Myocyte (in vitro differentiated cells): ENCODE results near the gene C1orf159. TPM values are rescaled to one million over a fixed set of nuclear protein-coding genes. Genes with fewer than 3 reads are reported as not detected.
"Not testable (repeated sequence)": the region's sequence is repeated elsewhere in the genome, so short reads cannot be mapped to it uniquely, and the experiment has no call there.

Source experiments
- DNase-seq: peaks from one replicate; pipeline ENCODE4 v3.0.0-alpha.2; 2012; ENCODE audit warnings: low read depth
- polyA plus RNA-seq: library from polyadenylated mRNA; unstranded; fragments of >200 nt; gene quantifications from one replicate; pipeline ENCODE4 v1.2.1, GENCODE V29; 2012; ENCODE audit warnings: missing spikeins
- total RNA-seq: library from RNA; depleted of rRNA; stranded (reverse); fragments of >200 nt; gene quantifications from 2 replicates; pipeline ENCODE4 v1.2.3, GENCODE V29; 2014

C1orf159 gene
- total RNA-seq = 10.0 and 11.7 TPM in 2 replicates
- polyA plus RNA-seq = 7.3 TPM

DNA sequence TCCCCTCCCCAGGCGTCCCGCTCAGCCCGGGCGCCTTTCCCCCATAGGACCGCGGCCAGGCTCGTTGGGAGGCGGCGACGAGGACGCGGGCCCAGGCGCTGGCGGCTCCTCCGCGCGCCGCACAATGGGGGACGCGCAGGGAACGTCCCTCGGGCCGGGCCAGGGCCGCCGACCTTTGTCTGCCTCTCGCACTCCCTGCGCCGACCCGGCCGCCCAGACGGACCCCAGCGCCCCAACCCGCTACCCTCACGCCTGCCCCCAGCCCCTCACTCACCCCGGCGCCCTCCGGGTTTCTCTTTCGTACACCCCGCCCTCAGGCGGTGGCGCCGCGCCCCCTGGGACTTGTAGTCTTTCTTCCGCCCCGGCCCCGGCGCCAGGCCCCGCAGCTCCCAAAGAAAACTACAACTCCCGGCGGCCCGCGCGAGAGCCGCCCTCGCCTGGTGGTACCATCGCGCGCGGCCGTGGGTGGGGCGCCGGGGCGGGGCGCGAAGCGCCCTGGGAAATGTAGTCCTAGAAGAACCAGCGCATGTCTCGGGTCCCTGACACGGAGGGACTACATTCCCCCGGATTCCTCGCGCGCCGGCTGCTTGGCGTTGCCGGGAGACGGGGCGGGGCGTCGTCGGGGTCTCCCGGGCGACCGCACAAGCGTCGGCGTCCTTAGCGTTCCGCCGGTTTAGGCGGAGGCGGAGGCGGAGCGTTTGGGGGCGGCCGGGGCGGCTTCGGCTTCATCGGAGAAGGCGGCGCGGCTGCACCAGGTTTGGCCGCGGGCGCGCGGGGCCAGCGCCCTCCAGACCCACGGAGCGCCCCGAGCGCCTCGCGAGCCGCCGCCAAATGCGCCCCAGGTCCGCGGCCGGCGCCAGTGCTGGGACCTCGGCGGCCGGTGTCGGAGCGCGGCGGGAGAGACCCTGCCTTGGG lies at the start of gene C1orf159:
Gene C1orf159, minus strand, starts transcription at position 304 of the 915 bp plus-strand sequence. CDS start 24,546 bp downstream, outside the sequence.
- peak; percentile 99 for DNase-seq

DNA sequence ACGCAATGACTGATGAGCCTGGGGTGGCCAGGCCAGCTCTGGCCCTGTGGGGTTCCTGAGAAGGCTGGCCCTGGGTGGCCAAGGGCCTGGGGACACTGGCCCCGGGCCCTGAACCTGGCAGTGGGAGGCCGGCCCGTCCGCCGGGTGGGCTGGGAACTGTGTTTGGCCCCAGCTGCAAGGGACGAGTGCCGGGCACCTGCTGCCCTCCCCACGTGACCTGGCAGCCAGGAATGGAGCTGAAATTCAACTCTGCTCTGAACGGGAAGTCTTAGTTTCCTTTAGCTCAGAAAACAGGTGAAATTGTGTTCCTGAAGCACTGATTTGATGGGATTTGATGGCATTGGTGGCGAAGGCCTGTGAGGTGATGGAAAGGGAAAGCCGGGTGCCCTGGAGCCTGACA lies 49.6 kb upstream of the C1orf159 start:
- DNase-seq = no peak

DNA sequence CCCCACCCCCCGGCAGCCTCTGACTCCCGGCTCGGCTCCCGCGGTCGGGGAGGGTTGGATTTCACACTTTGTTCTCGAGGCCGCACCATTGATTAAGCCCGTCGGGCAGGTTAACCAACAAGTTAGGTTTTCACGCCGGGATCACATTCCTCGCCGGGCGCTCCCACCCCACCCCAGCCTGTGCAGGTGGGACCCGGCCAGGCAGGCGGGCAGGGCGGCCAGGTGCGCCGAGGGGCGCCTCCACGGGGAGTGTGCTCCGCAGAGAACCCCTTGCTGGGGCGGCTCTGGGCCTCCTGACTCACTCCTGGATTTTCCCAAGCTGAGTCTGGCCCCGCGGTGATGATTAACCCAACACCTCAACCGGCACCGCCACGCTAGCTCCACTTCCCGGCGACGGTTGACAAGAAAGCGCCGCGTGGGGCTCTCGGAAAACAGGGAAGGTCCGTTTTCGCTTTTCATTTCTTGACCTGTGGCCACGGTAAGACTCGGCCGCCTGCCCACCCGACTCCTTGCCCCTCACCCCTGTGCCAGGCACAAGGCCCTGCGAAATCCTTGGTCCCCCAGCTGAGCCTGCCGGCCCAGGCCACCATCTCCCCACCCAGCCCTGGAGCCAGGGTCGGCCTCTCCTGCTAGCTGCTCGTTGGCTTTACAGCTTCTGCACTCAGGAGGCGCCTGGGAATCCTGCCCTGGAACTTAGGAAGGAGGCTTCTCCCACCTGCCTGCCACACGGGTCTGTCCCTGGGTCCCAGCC lies 49.0 kb upstream of the C1orf159 start:
- DNase-seq = no peak

- no peak for DNase-seq
Measured at GRCh38 chr1:1164361-1164700, 48.4 kb upstream of the C1orf159 start.

DNA sequence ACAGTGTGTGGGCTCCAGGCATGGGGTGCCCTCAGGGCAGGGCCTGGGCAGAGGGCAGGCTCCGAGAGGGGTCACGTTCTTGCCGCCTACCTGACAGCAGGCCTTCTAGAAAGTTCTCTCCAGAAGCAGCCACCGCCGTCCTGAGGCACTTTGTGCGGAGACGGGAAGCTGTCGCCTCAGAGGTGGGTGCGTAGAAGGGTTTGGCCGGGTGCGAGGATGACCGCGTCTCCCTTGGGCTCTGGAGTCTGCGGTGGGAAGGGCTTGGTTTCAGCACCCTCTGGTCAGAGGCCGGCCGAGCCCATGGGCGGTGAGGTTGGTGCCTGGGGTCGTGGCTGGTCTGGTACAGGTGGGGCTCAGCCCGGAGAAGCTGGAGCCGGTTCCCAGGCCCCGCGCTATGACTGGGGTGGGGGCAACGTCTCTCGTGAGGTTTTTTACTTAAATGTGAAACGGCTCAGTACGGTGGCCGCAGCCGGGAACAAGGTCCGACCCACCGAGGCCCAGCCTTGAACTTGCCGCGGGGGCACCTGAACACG lies 47.7 kb upstream of the C1orf159 start:
- DNase-seq = no peak

GRCh38 chr1:1162597-1163537 lies 47.0 kb upstream of the C1orf159 start:
- no peak for DNase-seq

DNA sequence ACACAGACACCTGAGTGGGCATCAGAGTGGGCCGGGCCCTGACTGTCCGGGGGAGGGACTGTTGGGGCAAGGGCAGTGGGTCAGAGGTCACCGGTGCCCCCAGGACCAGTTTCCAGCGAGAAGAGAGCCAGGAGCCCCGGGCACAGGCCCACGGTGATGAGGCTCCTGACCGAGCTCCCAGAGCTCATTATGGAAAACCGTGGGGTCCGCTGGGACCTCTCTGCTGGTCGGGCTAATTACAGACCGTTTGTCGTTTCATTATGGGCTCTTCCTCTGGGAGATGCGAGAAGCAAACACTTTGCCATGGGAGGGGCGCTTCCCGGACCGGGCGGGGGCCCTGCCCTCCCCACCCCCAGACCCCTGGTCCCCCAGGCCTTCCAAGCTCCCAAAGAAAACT lies 45.8 kb upstream of the C1orf159 start:
- DNase-seq = no peak

- DNase-seq = no peak
Measured at GRCh38 chr1:1161078-1161682, 45.3 kb upstream of the C1orf159 start.

DNA sequence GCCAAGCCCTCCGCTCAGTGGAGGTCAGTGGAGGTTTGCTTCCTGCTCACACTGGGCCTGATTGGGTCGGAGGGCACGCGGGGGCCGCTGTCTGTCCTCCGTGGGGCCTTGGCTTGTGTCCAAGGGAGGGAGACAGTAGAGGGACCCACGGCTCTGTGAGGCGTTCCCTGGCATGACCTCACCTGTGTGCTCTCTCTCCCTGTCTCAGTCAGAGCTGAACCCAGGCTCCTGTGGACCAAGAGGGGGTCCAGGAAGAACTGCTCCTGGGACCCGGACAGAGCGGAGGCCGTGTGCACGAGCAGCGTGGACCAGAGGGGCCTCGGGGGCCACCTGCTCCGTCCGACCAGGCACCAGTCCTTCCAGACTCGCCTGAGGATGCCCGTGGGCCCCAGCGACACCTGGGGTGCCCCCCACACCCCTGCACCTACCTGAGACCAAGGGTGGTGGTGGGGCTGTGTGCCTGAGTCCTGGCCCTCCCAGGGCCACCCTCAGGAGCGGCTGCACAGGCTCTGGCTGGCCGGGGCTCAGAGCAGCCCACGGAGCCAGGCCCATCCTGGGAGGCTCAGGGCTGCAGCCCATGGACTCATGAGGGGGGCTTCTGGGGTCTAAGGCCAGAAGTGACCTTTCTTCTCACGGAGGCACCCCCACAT lies 44.5 kb upstream of the C1orf159 start:
- DNase-seq = no peak

GRCh38 chr1:1157914-1158710 lies 42.2 kb upstream of the C1orf159 start:
- DNase-seq = peak; percentile 19

DNA sequence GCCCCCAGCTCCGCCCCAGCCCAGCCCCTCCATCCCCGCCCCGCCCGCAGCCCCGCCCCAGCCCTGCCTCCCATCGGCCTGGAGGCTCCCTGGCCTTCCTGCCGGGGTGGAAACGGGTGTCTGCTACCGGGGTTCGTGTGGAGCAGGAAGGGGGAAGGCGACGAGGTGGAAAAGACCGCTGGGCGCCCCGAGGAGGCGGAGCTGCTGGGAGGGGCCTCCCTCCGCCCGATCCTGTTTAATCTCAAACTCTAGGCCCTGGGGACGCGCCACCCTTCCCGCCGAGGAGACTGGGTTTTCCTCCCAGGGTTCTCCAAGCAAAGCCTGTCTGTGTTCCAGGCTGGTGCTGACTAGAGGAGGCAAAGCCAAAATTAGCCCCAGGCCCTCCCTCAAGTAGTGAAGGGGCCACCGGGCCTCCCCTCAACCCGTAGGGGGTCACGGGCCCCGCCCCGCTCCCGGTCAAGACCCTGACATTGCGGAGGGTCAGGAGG lies 41.6 kb upstream of the C1orf159 start:
- peak; percentile 69 for DNase-seq

DNA sequence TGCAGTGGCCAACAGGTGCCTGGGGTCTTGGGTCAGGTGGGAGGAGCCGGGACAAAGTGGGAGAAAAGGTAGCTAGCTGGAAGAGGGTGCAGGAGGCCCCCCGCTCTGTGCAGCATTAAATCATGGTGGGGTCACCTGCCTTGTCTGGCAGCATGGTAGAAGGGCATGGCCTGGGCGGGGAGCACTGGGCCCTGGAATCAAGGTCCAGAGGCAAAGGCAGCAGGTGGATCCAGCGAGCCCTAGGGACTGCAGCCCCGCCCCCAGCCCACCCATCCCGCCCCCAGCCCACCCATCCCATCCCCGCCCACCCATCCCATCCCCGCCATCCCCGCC lies 41.1 kb upstream of the C1orf159 start:
- no peak for DNase-seq

- DNase-seq = peak; percentile 55
Measured at GRCh38 chr1:1156140-1157032, 40.5 kb upstream of the C1orf159 start.

DNA sequence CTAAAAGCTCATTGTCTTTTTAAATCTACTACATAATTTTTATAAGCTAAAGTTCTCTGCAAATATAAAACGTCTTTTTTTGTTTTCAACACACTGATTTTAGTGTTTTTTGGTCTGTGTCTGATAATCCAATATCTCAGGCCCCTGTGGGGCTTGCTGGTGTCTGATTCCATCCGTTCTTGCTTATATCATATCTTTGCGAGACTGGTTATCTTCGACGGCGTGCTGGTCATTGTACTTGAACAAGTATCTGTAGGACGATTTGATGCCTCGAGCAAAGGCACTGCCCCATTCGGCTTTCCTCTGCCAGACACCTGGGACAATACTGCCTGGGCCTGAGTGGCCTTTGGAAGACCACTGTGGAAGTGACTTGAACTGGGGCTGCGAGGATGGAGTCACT lies 39.4 kb upstream of the C1orf159 start:
- no peak for DNase-seq

- DNase-seq = peak; percentile 52
Measured at GRCh38 chr1:1153874-1154273, 38.0 kb upstream of the C1orf159 start.

GRCh38 chr1:1153215-1153614 lies 37.3 kb upstream of the C1orf159 start:
- not testable (repeated sequence) for DNase-seq

- not testable (repeated sequence) for DNase-seq
Measured at GRCh38 chr1:1152431-1152830, 36.5 kb upstream of the C1orf159 start.

DNA sequence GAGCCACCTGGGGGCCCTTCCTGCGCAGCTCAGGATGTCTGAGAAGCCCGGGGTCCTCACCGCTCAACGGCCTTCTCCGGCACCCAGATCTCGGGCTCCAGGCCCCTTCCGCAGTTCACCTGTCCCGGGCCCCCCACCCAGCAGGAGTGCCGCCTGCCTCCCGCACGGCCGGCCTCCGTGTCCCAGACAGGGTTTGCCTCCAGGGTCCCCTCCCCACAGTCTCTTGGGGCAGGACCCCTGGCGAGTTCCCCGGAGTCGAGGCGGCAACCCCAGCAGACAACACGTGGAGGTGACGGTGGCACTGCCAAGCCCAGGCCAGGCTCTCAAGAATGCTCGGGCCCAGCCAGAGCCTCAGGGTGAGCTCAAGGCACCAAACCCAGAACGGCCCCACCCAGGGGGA lies 35.4 kb upstream of the C1orf159 start:
- DNase-seq = no peak
